Measurements from ENCODE around the gene SSBP3. TPM values are rescaled to one million over a fixed set of nuclear protein-coding genes. Genes with fewer than 3 reads are reported as not detected.
"Not testable (repeated sequence)": the region's sequence is repeated elsewhere in the genome, so short reads cannot be mapped to it uniquely, and the experiment has no call there.

The SSBP3 gene
- 10 to 100 TPM; 32.0 to 70.2 (median 60.3) TPM for total RNA-seq

DNA sequence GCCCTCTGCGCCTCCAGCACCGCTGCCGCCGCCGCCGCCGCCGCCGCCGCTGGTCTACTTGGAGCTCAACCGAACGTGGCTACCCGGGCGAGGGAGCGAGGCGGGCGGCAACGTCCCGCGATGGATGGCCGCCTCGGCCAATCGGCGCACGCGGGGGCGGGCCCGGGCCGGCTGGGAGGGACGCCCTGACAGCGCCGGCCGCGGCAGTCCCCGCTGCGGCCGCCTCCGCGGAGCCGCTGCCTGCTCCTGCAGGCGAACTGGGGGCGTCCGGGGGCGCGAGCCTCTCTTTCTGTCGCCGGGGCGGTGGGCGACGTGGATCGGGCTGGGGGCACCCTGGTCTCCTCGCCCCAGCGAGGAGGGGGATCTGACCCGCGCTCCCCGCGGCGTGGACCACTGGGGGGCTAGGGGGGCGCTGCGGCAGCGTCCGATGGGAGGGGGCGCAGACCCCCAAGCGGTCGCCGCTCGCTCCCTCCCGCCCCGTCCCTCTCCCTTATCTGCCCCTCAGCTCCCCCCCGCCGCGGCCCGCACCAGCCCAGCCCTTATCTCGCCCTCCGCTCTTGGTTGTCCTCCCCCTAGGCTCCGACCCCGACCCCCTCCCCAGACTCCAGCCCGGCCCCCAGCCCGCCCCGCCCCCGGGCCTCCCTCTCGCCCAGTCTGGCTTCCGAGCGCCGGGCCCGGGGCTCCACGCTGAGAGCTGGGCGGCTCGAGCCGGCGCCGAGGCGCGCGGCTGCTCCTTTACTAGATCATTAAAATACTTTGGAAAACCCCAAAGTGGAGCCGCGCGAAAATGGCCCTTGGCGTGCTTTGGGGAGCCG is at the start of gene SSBP3:
Gene SSBP3, minus strand, starts transcription at position 56 of the 815 bp plus-strand sequence.
- 0 to 1% methylated on average over 5 to 56 of the region's 100 CpGs for WGBS, 2 donors
- H3K4me1 ChIP-seq = peaks cover 0 to 50% (median 33%) of the 10 kb centered on the region in 4 donors

DNA sequence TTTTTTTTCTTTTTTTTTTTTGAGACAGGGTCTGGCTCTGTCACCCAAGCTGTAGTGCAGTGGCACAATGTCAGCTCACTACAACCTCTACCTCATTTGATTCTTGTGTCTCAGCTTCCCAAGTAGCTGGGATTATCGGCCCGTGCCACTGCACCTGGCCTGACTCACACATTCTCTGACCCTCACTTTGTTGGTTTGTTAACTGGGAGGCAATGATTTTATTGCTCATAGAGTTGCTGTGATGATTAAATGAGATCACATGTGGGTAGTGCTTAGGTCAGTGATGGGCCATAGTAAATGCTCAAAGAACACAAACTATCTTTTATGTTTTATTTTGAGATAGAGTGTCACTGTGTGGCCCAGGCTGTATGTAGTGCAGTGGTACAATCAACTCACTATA is 47.3 kb upstream of the SSBP3 start:
- H3K27ac ChIP-seq = no peak overlapping the region
- no peaks in the 10 kb centered on the region for H3K27me3 ChIP-seq
- DNase-seq (ENCODE audit: low spot score in 2 of 2) = no peak
- WGBS, 2 donors = 88 to 90% methylated on average over 2 of the region's 2 CpGs
- H3K4me3 ChIP-seq = no peak overlapping the region
- H3K4me1 ChIP-seq = no peaks in the 10 kb centered on the region
- H3K36me3 ChIP-seq = no peaks in the 10 kb centered on the region
- peaks cover 0 to 15% (median 0%) of the 10 kb centered on the region in 4 donors for H3K9me3 ChIP-seq
- TF ChIP-seq, protein P1, sequence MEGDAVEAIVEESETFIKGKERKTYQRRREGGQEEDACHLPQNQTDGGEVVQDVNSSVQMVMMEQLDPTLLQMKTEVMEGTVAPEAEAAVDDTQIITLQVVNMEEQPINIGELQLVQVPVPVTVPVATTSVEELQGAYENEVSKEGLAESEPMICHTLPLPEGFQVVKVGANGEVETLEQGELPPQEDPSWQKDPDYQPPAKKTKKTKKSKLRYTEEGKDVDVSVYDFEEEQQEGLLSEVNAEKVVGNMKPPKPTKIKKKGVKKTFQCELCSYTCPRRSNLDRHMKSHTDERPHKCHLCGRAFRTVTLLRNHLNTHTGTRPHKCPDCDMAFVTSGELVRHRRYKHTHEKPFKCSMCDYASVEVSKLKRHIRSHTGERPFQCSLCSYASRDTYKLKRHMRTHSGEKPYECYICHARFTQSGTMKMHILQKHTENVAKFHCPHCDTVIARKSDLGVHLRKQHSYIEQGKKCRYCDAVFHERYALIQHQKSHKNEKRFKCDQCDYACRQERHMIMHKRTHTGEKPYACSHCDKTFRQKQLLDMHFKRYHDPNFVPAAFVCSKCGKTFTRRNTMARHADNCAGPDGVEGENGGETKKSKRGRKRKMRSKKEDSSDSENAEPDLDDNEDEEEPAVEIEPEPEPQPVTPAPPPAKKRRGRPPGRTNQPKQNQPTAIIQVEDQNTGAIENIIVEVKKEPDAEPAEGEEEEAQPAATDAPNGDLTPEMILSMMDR (IDR thresholded peaks at IDR 0.05) = no peak
- TF ChIP-seq EP300 (IDR thresholded peaks at IDR 0.05) (no peak), POLR2A (IDR thresholded peaks at IDR 0.05) (no peak)

More for the DNA sequence above, at the start of gene SSBP3:
- H3K27ac ChIP-seq = peak within 1 kb of the TSS; percentile 87 to 95 (median 94)
- peaks cover 0 to 15% (median 0%) of the 10 kb centered on the region in 3 donors for H3K36me3 ChIP-seq
- TF ChIP-seq POLR2A (IDR thresholded peaks at IDR 0.05) (peak; percentile 86 to 94), EP300 (IDR thresholded peaks at IDR 0.05) (peak in 1 of 2 donors; percentile 86)
- TF ChIP-seq, protein P1 (IDR thresholded peaks at IDR 0.05) = peak in 3 of 5 experiments; percentile 18 to 64 (median 34)
- peak within 1 kb of the TSS; percentile 79 to 95 (median 90) for H3K4me3 ChIP-seq
- peak; percentile 74 to 82 for DNase-seq (ENCODE audit: low spot score in 2 of 2)
- no peaks in the 10 kb centered on the region for H3K27me3 ChIP-seq
- H3K9me3 ChIP-seq = no peaks in the 10 kb centered on the region

DNA sequence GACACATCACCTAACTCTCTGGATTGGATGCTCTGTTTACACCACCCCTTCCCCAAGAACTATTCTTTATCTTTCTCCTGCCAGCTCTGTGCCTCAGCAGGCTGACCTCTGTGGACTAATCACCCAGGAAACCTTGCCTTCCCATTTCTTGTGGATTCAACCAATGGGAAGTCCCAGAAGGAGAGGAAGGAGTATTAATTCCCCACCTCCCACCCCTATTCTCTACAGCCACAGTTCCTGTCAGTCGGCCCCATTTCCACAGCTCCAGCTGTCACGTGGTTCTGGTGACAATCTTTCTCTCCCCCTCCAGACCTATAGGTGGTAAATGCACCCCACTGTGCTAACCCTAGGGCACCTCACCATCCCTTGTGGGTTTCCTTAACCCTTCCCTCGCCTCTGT is 46.8 kb upstream of the SSBP3 start:
- no peak overlapping the region for H3K4me3 ChIP-seq
- no peaks in the 10 kb centered on the region for H3K27me3 ChIP-seq
- H3K27ac ChIP-seq = no peak overlapping the region
- H3K9me3 ChIP-seq = peaks cover 0 to 19% (median 0%) of the 10 kb centered on the region in 4 donors
- DNase-seq (ENCODE audit: low spot score in 2 of 2) = no peak
- no peaks in the 10 kb centered on the region for H3K36me3 ChIP-seq
- H3K4me1 ChIP-seq = no peaks in the 10 kb centered on the region
- 69 to 82% methylated on average over 3 of the region's 3 CpGs for WGBS, 2 donors
- TF ChIP-seq EP300 (IDR thresholded peaks at IDR 0.05) (no peak), POLR2A (IDR thresholded peaks at IDR 0.05) (no peak)
- TF ChIP-seq, protein P1 (IDR thresholded peaks at IDR 0.05) = no peak

DNA sequence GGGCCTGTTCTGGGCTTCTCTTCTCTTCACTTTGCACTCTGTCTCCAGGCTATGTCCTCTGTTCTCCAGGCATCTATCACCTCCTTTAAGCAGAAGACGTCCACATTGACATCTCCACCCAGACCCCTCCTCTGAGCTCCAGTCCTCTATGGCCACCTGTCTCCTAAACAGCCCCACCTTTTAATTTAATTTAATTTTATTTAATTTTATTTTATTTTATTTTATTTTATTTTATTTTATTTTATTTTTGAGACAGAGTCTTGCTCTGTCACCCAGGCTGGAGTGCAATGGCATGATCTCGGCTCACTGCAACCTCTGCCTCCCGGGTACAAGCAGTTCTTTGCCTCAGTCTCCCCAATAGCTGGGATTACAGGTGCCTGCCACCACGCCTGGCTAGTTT is 43.2 kb upstream of the SSBP3 start:
- 93% methylated on average over 4 of the region's 4 CpGs for WGBS, 2 donors
- H3K27me3 ChIP-seq; H3K4me1 ChIP-seq; DNase-seq (ENCODE audit: low spot score in 2 of 2); H3K36me3 ChIP-seq; H3K27ac ChIP-seq; H3K4me3 ChIP-seq: not testable (repeated sequence)
- H3K9me3 ChIP-seq = peaks cover 0 to 25% (median 0%) of the 10 kb centered on the region in 4 donors

DNA sequence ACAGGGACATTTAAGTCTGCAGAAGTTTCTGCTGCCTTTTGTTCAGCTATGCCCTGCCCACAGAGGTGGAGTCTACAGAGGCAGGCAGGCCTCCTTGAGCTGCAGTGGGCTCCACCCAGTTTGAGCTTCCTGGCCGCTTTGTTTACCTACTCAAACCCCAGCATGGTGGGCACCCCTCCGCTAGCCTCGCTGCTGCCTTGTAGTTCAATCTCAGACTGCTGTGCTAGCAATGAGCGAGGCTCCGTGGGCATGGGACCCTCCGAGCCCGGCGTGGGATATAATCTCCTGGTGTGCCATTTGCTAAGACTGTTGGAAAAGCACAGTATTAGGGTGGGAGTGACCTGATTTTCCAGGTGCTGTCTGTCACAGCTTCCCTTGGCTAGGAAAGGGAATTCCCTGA is 42.6 kb upstream of the SSBP3 start:
- H3K9me3 ChIP-seq = peaks cover 0 to 30% (median 0%) of the 10 kb centered on the region in 4 donors
- H3K4me3 ChIP-seq; H3K27me3 ChIP-seq; H3K36me3 ChIP-seq; DNase-seq (ENCODE audit: low spot score in 2 of 2); H3K4me1 ChIP-seq; H3K27ac ChIP-seq: not testable (repeated sequence)
- WGBS, 2 donors = 85 to 91% methylated on average over 8 of the region's 8 CpGs

DNA sequence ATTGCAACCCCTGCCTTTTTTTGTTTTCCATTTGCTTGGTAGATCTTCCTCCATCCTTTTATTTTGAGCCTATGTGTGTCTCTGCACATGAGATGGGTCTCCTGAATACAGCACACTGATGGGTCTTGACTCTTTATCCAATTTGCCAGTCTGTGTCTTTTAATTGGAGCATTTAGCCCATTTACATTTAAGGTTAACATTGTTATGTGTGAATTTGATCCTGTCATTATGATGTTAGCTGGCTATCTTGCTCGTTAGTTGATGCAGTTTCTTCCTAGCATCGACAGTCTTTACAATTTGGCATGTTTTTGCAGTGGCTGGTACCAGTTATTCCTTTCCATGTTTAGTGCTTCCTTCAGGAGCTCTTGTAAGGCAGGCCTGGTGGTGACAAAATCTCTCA is 40.9 kb upstream of the SSBP3 start:
- peaks cover 0 to 24% (median 0%) of the 10 kb centered on the region in 4 donors for H3K9me3 ChIP-seq
- not testable (repeated sequence) for H3K4me1 ChIP-seq; H3K27me3 ChIP-seq; H3K4me3 ChIP-seq; DNase-seq (ENCODE audit: low spot score in 2 of 2); H3K27ac ChIP-seq; H3K36me3 ChIP-seq
- 73 to 94% methylated on average over 2 of the region's 2 CpGs for WGBS, 2 donors

Data from tibial nerve (tissue), 4 donors.